HEK293 (cell line): ENCODE measurements around the gene CNOT8.

Source experiments
- CTCF ChIP-seq: fragments of 450-650 bp; formaldehyde crosslinking; IDR thresholded peaks from 2 replicates; pipeline ENCODE4 v1.5.1; 2016; ENCODE audit warnings: missing biosample characterization, missing genetic modification characterization
- KLF7 ChIP-seq: fragments of 450-650 bp; formaldehyde crosslinking; IDR thresholded peaks from 2 replicates; pipeline ENCODE4 v1.5.1; 2016; ENCODE audit warnings: missing biosample characterization, missing genetic modification characterization, borderline replicate concordance
- OVOL3 ChIP-seq: fragments of 450-650 bp; formaldehyde crosslinking; IDR thresholded peaks from 2 replicates; pipeline ENCODE4 v1.5.1; 2016; ENCODE audit warnings: missing biosample characterization, missing genetic modification characterization
- YY1 ChIP-seq: fragments of 450-650 bp; formaldehyde crosslinking; IDR thresholded peaks from 2 replicates; pipeline ENCODE4 v1.5.1; 2018; ENCODE audit warnings: missing biosample characterization, missing genetic modification characterization
- ZBTB7A ChIP-seq: fragments of 450-650 bp; formaldehyde crosslinking; IDR thresholded peaks from 2 replicates; pipeline ENCODE4 v1.5.1; 2016; ENCODE audit warnings: low read depth, missing biosample characterization, missing genetic modification characterization
- ZIC2 ChIP-seq: fragments of 450-650 bp; formaldehyde crosslinking; IDR thresholded peaks from 2 replicates; pipeline ENCODE4 v1.5.1; 2016; ENCODE audit warnings: missing biosample characterization, missing genetic modification characterization
- ZNF140 ChIP-seq: fragments of 450-650 bp; formaldehyde crosslinking; IDR thresholded peaks from 2 replicates; pipeline ENCODE4 v1.5.1; 2016; ENCODE audit warnings: missing biosample characterization, missing genetic modification characterization
- ZNF843 ChIP-seq: fragments of 450-650 bp; formaldehyde crosslinking; IDR thresholded peaks from 2 replicates; pipeline ENCODE4 v1.5.1; 2016; ENCODE audit warnings: missing biosample characterization, missing genetic modification characterization
- TF ChIP-seq, protein P1 (sequence below): fragments of 450-650 bp; formaldehyde crosslinking; optimal IDR thresholded peaks from 2 replicates; pipeline ENCODE3; 2016; ENCODE audit warnings: missing biosample characterization, mild to moderate bottlenecking, missing genetic modification characterization
- TF ChIP-seq, protein P2 (sequence below): fragments of 450-650 bp; formaldehyde crosslinking; IDR thresholded peaks from 2 replicates; pipeline ENCODE4 v1.5.1; 2016; ENCODE audit warnings: missing biosample characterization, missing genetic modification characterization
- TF ChIP-seq, protein P3 (sequence below): fragments of 450-650 bp; formaldehyde crosslinking; IDR thresholded peaks from 2 replicates; pipeline ENCODE4 v1.5.1; 2016; ENCODE audit warnings: missing biosample characterization, missing genetic modification characterization

- TF ChIP-seq YY1, result no peak
- no peak for TF ChIP-seq CTCF
- no peak for TF ChIP-seq ZNF843 (tag by site-specific recombination)
- TF ChIP-seq OVOL3 (tag by site-specific recombination), result no peak
- no peak for TF ChIP-seq KLF7
- no peak for TF ChIP-seq ZNF140 (tag by site-specific recombination)
- TF ChIP-seq, protein P1, sequence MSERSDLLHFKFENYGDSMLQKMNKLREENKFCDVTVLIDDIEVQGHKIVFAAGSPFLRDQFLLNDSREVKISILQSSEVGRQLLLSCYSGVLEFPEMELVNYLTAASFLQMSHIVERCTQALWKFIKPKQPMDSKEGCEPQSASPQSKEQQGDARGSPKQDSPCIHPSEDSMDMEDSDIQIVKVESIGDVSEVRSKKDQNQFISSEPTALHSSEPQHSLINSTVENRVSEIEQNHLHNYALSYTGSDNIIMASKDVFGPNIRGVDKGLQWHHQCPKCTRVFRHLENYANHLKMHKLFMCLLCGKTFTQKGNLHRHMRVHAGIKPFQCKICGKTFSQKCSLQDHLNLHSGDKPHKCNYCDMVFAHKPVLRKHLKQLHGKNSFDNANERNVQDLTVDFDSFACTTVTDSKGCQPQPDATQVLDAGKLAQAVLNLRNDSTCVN (tag by site-specific recombination), result no peak
- no peak for TF ChIP-seq ZIC2
- TF ChIP-seq, protein P2, sequence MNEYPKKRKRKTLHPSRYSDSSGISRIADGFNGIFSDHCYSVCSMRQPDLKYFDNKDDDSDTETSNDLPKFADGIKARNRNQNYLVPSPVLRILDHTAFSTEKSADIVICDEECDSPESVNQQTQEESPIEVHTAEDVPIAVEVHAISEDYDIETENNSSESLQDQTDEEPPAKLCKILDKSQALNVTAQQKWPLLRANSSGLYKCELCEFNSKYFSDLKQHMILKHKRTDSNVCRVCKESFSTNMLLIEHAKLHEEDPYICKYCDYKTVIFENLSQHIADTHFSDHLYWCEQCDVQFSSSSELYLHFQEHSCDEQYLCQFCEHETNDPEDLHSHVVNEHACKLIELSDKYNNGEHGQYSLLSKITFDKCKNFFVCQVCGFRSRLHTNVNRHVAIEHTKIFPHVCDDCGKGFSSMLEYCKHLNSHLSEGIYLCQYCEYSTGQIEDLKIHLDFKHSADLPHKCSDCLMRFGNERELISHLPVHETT (tag by site-specific recombination), result no peak
- TF ChIP-seq, protein P3, sequence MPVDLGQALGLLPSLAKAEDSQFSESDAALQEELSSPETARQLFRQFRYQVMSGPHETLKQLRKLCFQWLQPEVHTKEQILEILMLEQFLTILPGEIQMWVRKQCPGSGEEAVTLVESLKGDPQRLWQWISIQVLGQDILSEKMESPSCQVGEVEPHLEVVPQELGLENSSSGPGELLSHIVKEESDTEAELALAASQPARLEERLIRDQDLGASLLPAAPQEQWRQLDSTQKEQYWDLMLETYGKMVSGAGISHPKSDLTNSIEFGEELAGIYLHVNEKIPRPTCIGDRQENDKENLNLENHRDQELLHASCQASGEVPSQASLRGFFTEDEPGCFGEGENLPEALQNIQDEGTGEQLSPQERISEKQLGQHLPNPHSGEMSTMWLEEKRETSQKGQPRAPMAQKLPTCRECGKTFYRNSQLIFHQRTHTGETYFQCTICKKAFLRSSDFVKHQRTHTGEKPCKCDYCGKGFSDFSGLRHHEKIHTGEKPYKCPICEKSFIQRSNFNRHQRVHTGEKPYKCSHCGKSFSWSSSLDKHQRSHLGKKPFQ (tag by site-specific recombination), result no peak
- TF ChIP-seq ZBTB7A, result no peak
These were observed 27.0 kb downstream of the CNOT8 start for GRCh38 chr5:154885439-154885838.
